GM12875 (cell line): ENCODE measurements around the gene TMEM147.

Source experiments
- H3K4me3 ChIP-seq: one replicate; pipeline ENCODE4 v1.5.1; 2011; ENCODE audit warnings: low read depth, low read length, control low read depth
- TF ChIP-seq, protein P1 (sequence below): IDR thresholded peaks from 2 replicates; pipeline ENCODE4 v1.5.1; 2011; ENCODE audit warnings: low read depth, mild to moderate bottlenecking, control low read depth, inconsistent platforms, low read length, moderate library complexity, borderline replicate concordance; ENCODE audit not compliant: insufficient read depth

The TMEM147 gene

DNA sequence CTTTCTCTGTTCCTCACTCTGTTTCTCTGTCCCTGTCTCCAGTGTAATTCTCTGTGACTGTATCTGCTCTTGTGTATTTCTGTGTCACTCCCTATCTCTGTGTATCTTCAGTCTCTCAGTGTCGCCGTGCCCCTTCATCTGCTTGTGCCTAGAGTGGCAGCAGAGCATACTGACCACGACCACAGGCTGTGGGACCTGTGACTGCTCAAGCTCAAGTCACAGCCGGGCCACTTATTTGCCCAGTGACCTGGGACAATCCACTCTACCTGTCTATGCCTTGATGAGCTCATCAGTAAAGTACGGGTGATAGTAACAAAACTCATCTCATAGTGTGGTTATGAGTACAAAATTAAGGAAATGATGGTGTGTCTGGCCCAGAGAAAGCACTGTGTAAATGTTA lies 8.7 kb downstream of the TMEM147 start:
- TF ChIP-seq, protein P1, sequence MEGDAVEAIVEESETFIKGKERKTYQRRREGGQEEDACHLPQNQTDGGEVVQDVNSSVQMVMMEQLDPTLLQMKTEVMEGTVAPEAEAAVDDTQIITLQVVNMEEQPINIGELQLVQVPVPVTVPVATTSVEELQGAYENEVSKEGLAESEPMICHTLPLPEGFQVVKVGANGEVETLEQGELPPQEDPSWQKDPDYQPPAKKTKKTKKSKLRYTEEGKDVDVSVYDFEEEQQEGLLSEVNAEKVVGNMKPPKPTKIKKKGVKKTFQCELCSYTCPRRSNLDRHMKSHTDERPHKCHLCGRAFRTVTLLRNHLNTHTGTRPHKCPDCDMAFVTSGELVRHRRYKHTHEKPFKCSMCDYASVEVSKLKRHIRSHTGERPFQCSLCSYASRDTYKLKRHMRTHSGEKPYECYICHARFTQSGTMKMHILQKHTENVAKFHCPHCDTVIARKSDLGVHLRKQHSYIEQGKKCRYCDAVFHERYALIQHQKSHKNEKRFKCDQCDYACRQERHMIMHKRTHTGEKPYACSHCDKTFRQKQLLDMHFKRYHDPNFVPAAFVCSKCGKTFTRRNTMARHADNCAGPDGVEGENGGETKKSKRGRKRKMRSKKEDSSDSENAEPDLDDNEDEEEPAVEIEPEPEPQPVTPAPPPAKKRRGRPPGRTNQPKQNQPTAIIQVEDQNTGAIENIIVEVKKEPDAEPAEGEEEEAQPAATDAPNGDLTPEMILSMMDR = no peak
- H3K4me3 ChIP-seq = no peak overlapping the region

DNA sequence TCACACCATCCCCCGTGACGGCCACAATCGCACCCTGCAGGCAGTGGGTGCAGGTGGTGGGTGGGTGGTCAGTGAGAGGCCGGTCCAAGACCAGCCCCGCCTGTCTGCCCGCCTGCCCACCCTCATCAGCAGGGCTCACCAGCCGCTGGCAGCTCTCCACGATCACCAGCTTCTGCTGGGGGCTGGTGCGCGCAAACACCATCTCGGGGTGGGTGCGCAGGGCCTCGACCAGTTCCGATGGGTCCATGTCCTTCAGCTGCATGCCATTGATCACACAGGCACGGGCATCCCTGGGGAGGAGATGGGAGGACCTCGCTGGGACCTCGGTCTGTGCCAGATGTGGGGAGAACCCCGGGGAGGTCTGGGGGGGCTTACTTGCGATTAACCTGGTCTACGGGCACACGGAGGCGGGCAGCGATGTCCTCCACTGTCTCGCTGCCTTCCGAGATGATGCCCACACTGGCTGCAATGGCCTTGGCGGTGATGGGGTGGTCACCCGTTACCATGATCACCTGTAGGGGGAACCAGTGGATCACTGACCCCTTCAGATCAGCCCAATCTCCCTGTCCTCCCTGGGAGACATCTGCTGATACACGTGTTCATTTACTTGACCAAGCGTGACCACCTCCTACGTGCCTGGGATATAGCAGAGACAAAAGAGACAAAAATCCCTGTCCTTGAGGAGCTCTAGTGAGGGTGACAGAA lies 10.0 kb downstream of the TMEM147 start:
- H3K4me3 ChIP-seq = no peak overlapping the region
- TF ChIP-seq, protein P1 = peak; percentile 39; the same call in 1 of the 2 replicates

DNA sequence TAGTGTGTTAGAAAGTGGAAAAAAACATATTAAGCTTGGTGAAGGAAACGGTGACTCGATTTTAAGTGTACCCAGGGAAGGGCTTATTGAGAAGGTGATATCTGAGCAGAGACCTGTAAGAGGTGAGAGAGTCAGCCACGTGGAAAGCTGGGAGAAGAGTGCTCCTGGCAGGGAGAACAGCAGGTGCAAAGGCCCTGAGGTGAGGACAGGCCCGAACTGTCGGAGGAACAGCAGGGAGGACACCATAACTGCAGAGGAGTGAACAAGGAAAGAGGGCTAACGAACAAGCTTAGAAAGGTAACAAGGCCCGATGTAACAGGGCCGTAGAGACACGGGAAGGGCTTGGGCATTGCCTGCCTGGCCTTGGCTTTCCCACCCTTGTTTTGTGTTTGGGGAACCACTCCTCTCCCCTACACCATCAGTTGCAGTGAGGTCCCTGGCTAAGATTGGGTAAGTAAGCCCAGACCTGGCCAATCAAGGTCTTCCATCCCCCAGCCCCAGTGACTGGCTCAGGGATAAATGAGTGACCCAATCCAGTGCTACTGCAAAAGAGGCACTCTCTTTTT lies 10.7 kb downstream of the TMEM147 start:
- no peak overlapping the region for H3K4me3 ChIP-seq
- TF ChIP-seq, protein P1 = no peak

DNA sequence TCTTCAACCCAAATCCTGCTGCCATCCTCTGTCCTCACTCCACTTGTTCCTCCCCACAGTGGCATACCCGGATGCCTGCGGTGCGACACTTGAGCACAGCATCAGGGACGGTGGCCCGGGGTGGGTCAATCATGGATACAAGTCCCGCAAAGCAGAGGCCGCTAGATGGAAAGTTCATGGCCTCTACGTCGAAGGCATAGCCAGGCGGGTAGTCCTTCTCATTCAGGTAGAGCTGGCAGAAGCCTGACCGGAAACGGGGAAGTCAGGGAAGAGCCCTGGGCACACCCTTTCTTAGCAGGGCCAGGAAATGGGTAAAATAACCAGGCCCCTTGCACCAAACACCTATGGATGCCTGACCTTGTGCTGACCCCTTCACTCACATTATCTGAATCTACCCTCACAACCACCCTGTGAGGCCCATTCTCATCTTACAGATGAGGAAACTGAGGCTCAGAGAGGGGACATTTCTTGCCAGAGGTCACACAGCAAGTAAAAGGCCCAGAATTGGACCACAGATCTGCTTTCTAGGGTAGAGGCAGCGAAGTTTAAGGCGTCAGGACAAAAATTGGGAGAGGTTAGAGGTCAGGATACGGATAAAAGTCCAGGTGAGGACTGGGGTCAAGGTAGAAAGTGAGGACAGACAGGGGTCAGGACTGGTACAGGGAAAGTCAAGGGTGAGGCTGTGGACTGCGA lies 11.6 kb downstream of the TMEM147 start:
- no peak overlapping the region for H3K4me3 ChIP-seq
- TF ChIP-seq, protein P1 = no peak

DNA sequence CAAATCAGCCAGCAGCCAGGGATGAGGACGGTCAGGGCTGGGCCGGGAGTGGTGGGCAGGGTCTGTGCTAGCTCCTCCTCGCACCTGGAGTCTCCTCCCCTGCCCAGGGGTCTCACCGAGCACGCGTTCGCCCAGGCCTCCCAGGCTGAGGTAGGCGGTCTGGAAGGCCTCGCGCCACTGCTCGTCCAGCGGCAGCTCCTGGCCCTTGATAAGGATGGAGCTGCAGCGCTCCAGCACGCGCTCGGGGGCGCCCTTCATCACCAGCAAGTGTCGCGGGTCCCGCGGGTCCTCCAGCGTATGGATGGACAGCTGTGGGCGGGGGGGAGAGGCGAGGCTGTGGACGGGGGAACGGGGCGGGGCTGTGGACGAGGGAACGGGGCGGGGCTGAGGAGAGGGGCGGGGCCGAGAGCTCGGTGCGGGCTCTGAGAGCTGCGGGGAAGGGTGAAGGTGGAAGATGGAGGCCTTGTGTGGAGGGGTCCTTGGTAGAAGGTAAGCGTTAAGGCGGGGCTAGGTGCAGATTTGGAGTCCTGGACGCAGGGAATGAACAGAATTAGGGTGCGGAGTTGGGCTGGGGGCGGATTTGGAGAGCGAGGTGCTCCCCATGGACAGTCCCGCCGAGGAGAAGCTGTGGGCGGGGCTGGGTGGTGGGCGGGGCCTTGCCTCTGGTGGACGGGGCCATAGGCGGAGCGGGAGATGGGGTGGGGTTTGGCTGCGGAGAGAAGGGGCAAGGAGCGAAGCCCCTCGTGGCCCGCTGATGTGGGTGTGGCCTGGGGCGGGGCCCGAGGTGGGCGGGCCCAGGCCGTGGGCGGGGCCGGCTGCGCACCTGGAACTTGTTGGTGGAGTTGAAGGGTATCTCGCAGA lies 12.3 kb downstream of the TMEM147 start:
- no peak overlapping the region for H3K4me3 ChIP-seq
- TF ChIP-seq, protein P1 = no peak

DNA sequence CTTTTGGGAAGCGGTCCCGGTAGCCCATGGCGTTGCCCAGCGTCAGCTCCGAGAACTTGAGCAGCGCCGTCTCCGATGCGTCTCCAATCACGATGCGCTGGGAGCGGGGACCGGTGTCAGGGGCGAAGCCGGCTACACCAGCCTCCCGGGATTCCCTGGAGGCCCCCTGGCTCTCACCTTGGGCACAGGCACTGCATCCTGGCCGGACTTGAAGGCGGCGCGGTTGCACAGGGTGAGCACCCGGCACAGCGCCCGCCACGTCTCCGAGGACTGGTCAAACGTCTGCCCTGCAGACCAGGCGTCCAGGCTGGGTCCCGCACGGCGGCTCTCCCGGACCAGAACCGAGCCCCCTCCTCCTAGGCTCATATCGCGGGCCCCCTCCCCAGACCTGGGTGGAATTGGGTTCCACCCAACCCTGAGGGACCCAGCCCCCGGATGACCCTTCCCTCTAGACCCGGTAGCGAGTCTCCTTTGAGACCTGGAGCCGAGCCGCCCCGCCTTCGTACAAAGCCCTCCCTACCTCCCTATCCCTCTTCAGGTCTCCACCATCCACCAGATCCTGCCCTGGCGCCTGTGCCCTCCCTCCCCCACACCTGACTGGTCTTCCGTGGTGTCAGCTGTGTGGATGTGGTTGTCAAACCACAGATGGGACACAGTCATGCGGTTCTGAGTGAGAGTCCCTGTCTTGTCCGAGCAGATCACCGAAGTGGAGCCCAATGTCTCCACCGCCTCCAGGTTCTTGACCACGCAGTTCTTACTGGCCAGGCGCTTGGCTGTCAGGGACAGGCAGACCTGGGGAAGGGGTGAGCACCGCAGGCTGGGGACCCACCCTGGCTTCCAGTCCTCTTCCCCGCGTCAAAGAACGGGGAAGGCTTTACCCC lies 13.2 kb downstream of the TMEM147 start:
- no peak overlapping the region for H3K4me3 ChIP-seq
- TF ChIP-seq, protein P1 = no peak
